Measurements from ENCODE around the gene ESD.
"Not testable (repeated sequence)": the region's sequence is repeated elsewhere in the genome, so short reads cannot be mapped to it uniquely, and the experiment has no call there.

The ESD gene

GRCh38 chr13:46783504-46783903 is 13.5 kb downstream of the ESD start:
- DNase-seq (ENCODE audit: low read depth): no peak

DNA sequence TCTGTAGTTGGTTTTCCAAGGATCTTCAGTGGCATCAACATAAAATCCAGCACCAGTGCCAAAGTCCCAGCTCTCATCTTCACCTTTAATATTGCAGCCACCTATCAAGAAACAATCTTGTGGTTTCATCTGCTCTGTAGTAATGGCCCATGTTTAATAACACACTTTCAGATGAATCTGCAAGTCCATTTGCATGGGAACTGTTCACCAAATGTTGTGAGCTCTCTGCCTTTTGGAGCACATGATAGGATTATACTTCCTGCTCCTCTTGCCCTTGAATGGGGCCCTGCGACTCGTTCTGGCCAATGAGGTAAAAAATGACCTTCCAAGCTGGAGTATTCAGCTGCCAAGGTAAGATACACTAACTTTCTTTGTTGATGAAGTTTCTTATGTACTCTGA is 14.3 kb downstream of the ESD start:
- DNase-seq (ENCODE audit: low read depth): no peak

GRCh38 chr13:46782066-46782465 is 14.9 kb downstream of the ESD start:
- no peak for DNase-seq (ENCODE audit: low read depth)

DNA sequence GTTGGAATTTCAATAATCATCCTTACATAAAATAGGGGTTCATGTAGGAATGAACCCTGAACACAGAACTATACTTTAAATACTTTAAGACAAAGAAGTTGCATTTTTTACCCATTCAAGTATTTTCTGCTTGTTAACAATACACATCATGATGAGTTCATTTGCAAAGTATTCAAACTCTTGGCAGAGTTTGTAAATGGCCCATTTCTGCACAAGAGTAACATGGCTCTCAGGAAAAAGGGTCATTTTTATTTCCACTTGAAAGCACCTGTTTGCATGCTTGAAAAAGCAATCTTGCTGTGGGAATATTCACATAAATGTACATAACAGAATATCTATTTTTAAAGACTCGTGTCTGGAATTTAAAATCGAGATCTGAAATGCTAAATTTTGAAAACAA is 18.1 kb downstream of the ESD start:
- DNase-seq (ENCODE audit: low read depth): no peak

DNA sequence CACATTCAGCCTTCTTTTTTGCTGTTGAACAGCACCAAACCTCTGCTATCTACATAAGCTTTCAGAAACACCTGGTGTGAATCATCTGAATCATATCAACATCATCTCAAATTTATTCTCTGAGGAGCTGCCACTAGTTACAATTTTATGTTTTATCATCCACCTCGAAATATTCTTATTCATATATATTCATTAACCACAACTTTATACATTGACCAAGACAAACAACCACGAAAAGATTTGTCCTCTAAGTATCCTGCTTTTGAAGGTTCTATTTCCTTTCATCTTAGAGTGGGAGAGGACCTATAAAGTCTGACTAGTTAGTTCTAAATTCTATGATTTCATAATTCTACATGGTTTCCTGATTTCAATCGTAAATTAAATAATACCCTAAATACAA is 18.9 kb downstream of the ESD start:
- DNase-seq (ENCODE audit: low read depth): no peak

DNA sequence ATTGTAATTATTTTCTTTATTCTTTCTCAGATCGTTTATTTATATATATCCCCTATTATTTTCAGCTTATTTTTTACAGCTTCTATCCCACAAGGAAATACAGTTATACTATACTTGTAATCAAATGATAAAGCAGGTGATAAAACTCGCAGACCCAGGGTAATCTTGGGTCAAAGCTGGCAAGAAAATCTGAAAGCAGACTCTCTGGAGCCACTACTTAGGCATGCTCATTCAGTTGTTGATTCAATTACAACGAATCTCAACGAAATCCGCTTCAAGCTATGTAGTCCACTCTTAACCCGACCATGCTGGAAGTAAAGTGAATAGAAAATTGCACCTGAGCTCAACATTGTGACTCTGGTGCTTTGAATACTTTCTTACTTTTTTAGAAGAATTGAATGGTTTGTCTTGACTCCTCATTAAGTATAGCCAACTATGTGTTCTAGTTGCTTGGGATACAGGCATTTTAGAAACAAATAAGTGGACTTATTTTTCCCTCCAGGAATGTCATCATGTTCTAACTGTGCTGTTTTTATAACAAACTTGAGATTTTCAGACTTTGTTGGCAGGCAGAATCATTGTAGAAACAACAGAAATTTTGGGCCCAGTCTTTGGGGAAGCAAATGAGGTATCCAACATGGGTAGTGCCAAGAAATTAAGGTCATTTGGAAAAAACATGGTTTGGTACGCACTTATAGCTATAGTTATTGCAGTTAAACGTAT is 21.4 kb downstream of the ESD start:
- no peak for DNase-seq (ENCODE audit: low read depth)

DNA sequence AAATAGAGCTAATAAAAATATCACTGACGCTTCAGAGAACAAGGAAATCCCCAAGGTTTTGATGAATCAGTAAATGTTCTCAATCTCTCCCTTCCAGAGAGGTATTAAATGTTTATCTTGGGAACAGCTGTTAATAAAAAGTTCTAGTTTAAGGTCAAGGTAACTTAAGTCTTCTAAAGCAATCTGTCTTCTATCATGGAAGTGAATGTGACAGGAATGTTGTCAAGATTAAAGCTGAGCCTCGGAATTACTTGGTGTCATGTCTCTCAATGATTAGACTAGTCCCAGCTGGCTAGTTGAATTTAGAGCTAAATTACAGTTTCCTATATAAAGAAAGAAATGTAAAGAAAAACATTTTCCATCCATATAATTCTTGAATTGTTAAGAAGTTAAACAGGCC is 23.4 kb downstream of the ESD start:
- no peak for DNase-seq (ENCODE audit: low read depth)

- no peak for DNase-seq (ENCODE audit: low read depth)
Measured at GRCh38 chr13:46771693-46772092, 25.3 kb downstream of the ESD start.

DNA sequence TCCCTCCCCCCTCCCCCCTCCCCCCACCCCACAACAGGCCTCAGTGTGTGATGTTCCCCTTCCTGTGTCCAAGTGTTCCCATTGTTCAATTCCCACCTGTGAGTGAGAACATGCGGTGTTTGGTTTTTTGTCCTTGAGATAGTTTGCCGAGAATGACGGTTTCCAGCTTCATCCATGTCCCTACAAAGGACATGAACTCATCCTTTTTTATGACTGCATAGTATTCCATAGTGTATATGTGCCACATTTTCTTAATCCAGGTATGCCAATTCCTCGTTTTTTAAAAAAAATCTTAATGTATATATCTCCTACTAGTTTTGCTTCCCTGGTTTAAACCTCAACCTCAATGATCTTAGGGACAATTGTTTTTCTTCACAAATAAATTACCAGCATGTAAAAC is 27.0 kb downstream of the ESD start:
- not testable (repeated sequence) for DNase-seq (ENCODE audit: low read depth)

- no peak for DNase-seq (ENCODE audit: low read depth)
Measured at GRCh38 chr13:46761866-46762265, 35.1 kb downstream of the ESD start.

DNA sequence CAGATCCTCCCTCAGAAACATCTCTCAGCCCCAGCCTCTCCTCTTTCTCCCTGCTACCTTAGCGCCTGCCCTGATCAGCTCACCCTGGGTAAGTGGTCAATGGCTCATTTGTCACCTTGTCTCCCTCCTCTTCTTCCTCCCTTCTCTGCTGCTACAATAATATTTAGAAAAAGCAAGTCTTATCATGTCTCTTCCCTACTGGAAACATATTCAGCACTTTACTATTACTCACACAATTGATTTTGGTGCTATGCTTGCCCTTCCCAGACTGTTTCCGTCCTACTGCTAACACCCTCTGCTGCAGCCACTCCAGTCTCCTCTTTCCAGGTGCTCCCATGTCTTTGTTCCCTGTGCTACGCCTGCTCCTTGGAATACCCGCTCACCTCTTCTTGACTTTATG is 35.8 kb downstream of the ESD start:
- DNase-seq (ENCODE audit: low read depth): no peak

- DNase-seq (ENCODE audit: low read depth): no peak
Measured at GRCh38 chr13:46759846-46760245, 37.1 kb downstream of the ESD start.

- no peak for DNase-seq (ENCODE audit: low read depth)
Measured at GRCh38 chr13:46757640-46758039, 39.3 kb downstream of the ESD start.

- no peak for DNase-seq (ENCODE audit: low read depth)
Measured at GRCh38 chr13:46756977-46757376, 40.0 kb downstream of the ESD start.

- not testable (repeated sequence) for DNase-seq (ENCODE audit: low read depth)
Measured at GRCh38 chr13:46755508-46755907, 41.5 kb downstream of the ESD start.

- no peak for DNase-seq (ENCODE audit: low read depth)
Measured at GRCh38 chr13:46754812-46755211, 42.1 kb downstream of the ESD start.

GRCh38 chr13:46753917-46754316 is 43.0 kb downstream of the ESD start:
- DNase-seq (ENCODE audit: low read depth): no peak

DNA sequence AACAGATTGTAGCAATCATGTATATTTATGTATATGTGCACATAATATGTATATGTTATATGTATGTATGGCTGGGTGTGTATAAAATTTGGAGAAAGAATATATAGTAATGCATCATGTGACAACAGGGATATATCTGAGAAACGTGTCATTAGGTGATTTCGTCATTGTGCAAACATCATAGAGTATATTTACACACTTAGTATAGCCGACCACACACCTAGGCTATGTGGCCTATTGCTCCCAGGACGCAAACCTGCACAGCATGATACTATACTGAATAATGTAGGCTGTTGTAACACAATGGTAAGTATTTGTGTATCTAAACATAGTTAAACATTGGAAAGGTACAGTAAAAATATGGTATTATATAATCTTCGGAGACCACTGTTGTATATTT is 43.8 kb downstream of the ESD start:
- no peak for DNase-seq (ENCODE audit: low read depth)

DNA sequence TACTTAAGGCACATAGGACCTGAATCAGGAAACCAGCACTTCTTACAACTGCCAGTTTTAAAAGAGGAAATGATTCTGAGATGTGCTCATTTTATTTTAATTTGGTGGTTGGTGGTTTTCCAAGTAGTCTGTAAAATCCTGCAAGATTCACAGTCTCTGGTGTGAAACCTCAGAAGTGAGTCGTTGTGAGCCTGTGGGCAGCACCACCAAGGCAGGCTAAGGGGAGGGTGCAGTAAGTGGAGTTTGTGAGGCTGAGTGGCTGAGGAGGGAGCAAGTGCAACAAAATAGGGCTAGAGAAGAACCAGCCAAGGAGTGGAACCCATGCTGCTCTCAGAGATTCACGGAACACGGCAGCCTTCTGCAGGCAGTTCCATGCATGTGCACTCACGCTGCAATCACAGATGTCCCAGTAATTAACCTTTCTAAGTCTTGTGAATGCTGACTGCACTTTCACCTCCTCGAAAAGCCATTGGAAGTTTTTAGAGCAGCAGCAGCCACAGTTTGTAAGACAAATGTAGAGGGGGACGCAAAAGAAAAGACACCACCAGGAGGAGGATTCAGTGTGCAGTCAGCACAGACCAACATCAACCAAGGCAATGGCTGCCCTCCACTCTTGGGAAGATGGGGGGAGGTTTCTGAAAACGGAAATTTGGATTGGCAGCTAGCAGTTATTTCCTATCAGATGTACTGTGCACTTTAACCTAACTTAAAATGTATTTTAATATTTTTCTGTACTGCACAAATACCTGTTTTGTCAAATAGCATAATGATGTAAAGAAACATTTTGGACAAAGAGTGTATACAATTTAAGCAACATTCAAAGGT is 44.9 kb downstream of the ESD start:
- peak; percentile 10 for DNase-seq (ENCODE audit: low read depth)

- no peak for DNase-seq (ENCODE audit: low read depth)
Measured at GRCh38 chr13:46749951-46750350, 47.0 kb downstream of the ESD start.

DNA sequence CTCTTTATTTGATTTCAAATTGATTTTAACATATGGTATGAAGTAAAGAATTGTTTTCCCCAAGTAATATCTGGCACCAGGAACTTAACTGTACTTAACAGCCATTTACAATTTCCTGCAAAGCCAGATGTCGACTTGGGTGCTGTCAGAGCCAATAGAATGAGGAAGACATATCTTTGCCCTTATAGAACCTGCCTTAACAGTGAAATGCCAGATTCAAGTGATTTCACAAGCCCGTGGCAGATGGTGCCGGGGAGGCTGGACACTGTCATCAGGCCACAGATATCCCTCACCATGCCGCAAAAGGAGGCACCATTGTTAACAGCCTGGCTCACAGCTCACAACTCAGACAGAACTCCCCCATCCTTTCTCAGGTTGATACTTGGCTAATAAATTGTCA is 48.7 kb downstream of the ESD start:
- no peak for DNase-seq (ENCODE audit: low read depth)

GRCh38 chr13:46747031-46747820 is 49.7 kb downstream of the ESD start:
- no peak for DNase-seq (ENCODE audit: low read depth)

- no peak for DNase-seq (ENCODE audit: low read depth)
Measured at GRCh38 chr13:46745706-46746105, 51.3 kb downstream of the ESD start.

Data from HS-5 (cell line).